Gastrocnemius medialis (tissue), 4 donors: ENCODE results near the gene PMEPA1.

Experiments
- POLR2A ChIP-seq, 2 donors: fragments of 450-650 bp; IDR thresholded peaks; one replicate each; pipeline ENCODE4 v1.6.1; 2017; ENCODE audit warnings: antibody characterized with exemption in 2 of 2, mild to moderate bottlenecking in 2 of 2, moderate library complexity in 2 of 2
- TF ChIP-seq, protein P1 (sequence below), 5 experiments: fragments of 450-650 bp in 3 of 5; fragments of 200-600 bp in 2 of 5; sonication (generic) in 2 of 5; IDR thresholded peaks in 4 of 5; conservative IDR thresholded peaks in 1 of 5; 1 replicate in 4 of 5; 2 replicates in 1 of 5; pipeline ENCODE4 v1.5.1; 2016 to 2019; ENCODE audit warnings: antibody characterized with exemption in 5 of 5, mild to moderate bottlenecking in 3 of 5, moderate library complexity in 3 of 5

- TF ChIP-seq POLR2A (IDR thresholded peaks at IDR 0.05): no peak
- TF ChIP-seq, protein P1, sequence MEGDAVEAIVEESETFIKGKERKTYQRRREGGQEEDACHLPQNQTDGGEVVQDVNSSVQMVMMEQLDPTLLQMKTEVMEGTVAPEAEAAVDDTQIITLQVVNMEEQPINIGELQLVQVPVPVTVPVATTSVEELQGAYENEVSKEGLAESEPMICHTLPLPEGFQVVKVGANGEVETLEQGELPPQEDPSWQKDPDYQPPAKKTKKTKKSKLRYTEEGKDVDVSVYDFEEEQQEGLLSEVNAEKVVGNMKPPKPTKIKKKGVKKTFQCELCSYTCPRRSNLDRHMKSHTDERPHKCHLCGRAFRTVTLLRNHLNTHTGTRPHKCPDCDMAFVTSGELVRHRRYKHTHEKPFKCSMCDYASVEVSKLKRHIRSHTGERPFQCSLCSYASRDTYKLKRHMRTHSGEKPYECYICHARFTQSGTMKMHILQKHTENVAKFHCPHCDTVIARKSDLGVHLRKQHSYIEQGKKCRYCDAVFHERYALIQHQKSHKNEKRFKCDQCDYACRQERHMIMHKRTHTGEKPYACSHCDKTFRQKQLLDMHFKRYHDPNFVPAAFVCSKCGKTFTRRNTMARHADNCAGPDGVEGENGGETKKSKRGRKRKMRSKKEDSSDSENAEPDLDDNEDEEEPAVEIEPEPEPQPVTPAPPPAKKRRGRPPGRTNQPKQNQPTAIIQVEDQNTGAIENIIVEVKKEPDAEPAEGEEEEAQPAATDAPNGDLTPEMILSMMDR (IDR thresholded peaks at IDR 0.05 in 4 of 5, conservative IDR thresholded peaks at IDR 0.05 in 1 of 5): no peak
These were observed 13.3 kb downstream of the PMEPA1 start for GRCh38 chr20:57696401-57696961.
